ENCODE results near the gene RNF227.

RNF227 gene

GRCh38 chr17:7951143-7951792, 35.2 kb upstream of the RNF227 start:
- TF ChIP-seq, protein P1, sequence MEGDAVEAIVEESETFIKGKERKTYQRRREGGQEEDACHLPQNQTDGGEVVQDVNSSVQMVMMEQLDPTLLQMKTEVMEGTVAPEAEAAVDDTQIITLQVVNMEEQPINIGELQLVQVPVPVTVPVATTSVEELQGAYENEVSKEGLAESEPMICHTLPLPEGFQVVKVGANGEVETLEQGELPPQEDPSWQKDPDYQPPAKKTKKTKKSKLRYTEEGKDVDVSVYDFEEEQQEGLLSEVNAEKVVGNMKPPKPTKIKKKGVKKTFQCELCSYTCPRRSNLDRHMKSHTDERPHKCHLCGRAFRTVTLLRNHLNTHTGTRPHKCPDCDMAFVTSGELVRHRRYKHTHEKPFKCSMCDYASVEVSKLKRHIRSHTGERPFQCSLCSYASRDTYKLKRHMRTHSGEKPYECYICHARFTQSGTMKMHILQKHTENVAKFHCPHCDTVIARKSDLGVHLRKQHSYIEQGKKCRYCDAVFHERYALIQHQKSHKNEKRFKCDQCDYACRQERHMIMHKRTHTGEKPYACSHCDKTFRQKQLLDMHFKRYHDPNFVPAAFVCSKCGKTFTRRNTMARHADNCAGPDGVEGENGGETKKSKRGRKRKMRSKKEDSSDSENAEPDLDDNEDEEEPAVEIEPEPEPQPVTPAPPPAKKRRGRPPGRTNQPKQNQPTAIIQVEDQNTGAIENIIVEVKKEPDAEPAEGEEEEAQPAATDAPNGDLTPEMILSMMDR (IDR thresholded peaks at IDR 0.05; ENCODE audit: borderline replicate concordance, control extremely low read depth, extremely low read depth, insufficient read depth, missing control alignments), result no peak
- in situ Hi-C loops (cut with MboI; ENCODE audit: low sequenced_read_pairs, unreplicated experiment), result no loop called here
- peak; percentile 74 for DNase-seq (ENCODE audit: low spot score)

DNA sequence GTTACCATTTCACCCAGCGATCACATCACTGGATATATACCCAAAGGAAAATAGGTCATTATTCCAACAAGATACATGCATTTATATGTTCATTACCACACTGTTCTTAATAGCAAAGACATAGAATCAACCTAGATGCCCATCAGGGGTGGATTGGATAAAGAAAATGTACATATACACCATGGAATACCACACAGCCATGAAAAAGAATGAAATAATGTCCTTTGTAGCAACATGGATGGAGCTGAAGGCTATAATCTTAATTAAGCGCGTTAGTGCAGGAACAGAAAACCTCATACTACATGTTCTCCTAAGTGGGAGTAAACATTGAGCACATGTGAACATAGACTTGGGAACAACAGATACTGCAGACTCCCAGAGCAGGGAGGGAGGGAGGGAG, 34.5 kb upstream of the RNF227 start:
- in situ Hi-C loops (cut with MboI; ENCODE audit: low sequenced_read_pairs, unreplicated experiment), result no loop called here
- TF ChIP-seq, protein P1 (IDR thresholded peaks at IDR 0.05; ENCODE audit: borderline replicate concordance, control extremely low read depth, extremely low read depth, insufficient read depth, missing control alignments), result no peak

GRCh38 chr17:7947651-7948050, 31.6 kb upstream of the RNF227 start:
- no peak for DNase-seq (ENCODE audit: low spot score)
- in situ Hi-C loops (cut with MboI; ENCODE audit: low sequenced_read_pairs, unreplicated experiment), result no loop called here
- TF ChIP-seq, protein P1 (IDR thresholded peaks at IDR 0.05; ENCODE audit: borderline replicate concordance, control extremely low read depth, extremely low read depth, insufficient read depth, missing control alignments), result no peak

More for the DNA sequence above, 34.5 kb upstream of the RNF227 start:
- DNase-seq (ENCODE audit: low spot score), result no peak

- TF ChIP-seq, protein P1 (IDR thresholded peaks at IDR 0.05; ENCODE audit: borderline replicate concordance, control extremely low read depth, extremely low read depth, insufficient read depth, missing control alignments), result no peak
- in situ Hi-C loops (cut with MboI; ENCODE audit: low sequenced_read_pairs, unreplicated experiment), result no loop called here
- DNase-seq (ENCODE audit: low spot score), result no peak
Measured at GRCh38 chr17:7946441-7946840, 30.4 kb upstream of the RNF227 start.

DNA sequence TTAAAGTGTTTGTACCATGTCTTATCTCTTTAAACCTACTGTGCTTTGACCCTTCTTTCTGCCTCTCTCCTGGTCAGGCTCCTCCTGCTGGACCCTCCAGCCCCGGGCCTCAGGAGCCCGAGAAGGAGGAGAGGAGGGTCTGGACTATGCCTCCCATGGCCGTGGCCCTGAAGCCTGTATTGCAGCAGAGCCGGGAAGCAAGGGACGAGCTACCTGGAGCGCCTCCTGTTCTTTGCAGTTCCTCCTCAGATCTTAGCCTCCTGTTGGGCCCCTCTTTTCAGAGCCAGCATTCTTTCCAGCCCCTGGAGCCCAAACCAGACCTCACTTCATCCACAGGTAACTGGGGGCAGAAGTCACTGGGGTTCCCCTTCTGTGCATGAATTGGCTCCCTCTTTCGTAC, 29.6 kb upstream of the RNF227 start:
- DNase-seq (ENCODE audit: low spot score), result no peak
- in situ Hi-C loops (cut with MboI; ENCODE audit: low sequenced_read_pairs, unreplicated experiment), result no loop called here
- TF ChIP-seq, protein P1 (IDR thresholded peaks at IDR 0.05; ENCODE audit: borderline replicate concordance, control extremely low read depth, extremely low read depth, insufficient read depth, missing control alignments), result no peak

DNA sequence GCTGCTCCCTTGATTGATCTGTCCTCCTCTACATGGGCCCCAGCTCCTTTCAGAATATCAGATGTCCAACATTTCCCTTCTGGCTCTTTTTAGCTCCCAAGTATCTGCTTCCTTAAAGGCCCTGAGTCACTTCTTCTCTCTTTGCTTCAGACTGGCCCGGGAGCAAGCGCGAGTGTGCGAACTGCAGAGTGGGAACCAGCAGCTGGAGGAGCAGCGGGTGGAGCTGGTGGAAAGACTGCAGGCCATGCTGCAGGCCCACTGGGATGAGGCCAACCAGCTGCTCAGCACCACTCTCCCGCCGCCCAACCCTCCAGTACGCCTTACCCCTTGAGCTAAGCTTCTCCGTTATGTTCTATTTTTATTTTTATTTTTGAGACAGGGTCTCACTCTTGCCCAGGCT, 28.2 kb upstream of the RNF227 start:
- no peak for DNase-seq (ENCODE audit: low spot score)
- in situ Hi-C loops (cut with MboI; ENCODE audit: low sequenced_read_pairs, unreplicated experiment), result no loop called here
- TF ChIP-seq, protein P1 (IDR thresholded peaks at IDR 0.05; ENCODE audit: borderline replicate concordance, control extremely low read depth, extremely low read depth, insufficient read depth, missing control alignments), result no peak

Measured in GM13976 (cell line).